HEK293 (cell line): ENCODE data around the gene NOTCH3.

ENCODE experiments used
- CTCF ChIA-PET: fragments of 350-600 bp; formaldehyde crosslinking; extraction: SDS; loops from one replicate; lab custom pipeline; 2021; ENCODE audit warnings: antibody characterized with exemption; lab: Yijun Ruan, JAX
- POLR2A ChIA-PET: fragments of 300-600 bp; formaldehyde crosslinking; extraction: SDS; loops from one replicate; lab custom pipeline; 2020; ENCODE audit warnings: antibody characterized with exemption, inconsistent platforms; lab: Yijun Ruan, JAX
- H3K27ac ChIP-seq: fragments of 200-500 bp; sonication (Bioruptor generic); 2 replicates; pipeline ENCODE4 v1.5.1; 2014; ENCODE audit warnings: low read depth, low read length, control low read depth, inconsistent platforms; ENCODE audit errors: extremely low read depth
- H3K36me3 ChIP-seq, 2 experiments: fragments of 200-500 bp in 1 of 2; sonication (Bioruptor generic) in 1 of 2; 1 replicate in 1 of 2; 2 replicates in 1 of 2; pipeline ENCODE4 v1.5.1; 2014 to 2017; ENCODE audit warnings: inconsistent platforms in 2 of 2, low read length in 2 of 2; ENCODE audit not compliant: control insufficient read depth in 2 of 2, insufficient read depth in 1 of 2
- H3K4me1 ChIP-seq: fragments of 200-500 bp; sonication (Bioruptor generic); 2 replicates; pipeline ENCODE4 v1.5.1; 2014; ENCODE audit warnings: mild to moderate bottlenecking, low read length, inconsistent platforms; ENCODE audit not compliant: control insufficient read depth, insufficient read depth
- H3K4me3 ChIP-seq: 2 replicates; pipeline ENCODE4 v1.5.1; 2011; ENCODE audit warnings: low read depth, mild to moderate bottlenecking, control low read depth, low read length, moderate library complexity
- H3K9me3 ChIP-seq: fragments of 200-500 bp; sonication (Bioruptor generic); 2 replicates; pipeline ENCODE4 v1.5.1; 2014; ENCODE audit warnings: low read depth, low read length, inconsistent platforms; ENCODE audit not compliant: control insufficient read depth, insufficient read depth
- HIC1 ChIP-seq: fragments of 450-650 bp; formaldehyde crosslinking; IDR thresholded peaks from 2 replicates; pipeline ENCODE4 v1.5.1; 2016; ENCODE audit warnings: missing biosample characterization, missing genetic modification characterization
- INSM2 ChIP-seq: fragments of 450-650 bp; formaldehyde crosslinking; IDR thresholded peaks from 2 replicates; pipeline ENCODE4 v1.5.1; 2016; ENCODE audit warnings: missing biosample characterization, missing genetic modification characterization
- ZFP41 ChIP-seq: fragments of 450-650 bp; formaldehyde crosslinking; IDR thresholded peaks from 2 replicates; pipeline ENCODE4 v1.5.1; 2016; ENCODE audit warnings: missing biosample characterization, missing genetic modification characterization, borderline replicate concordance
- ZNF10 ChIP-seq: fragments of 450-650 bp; formaldehyde crosslinking; IDR thresholded peaks from 2 replicates; pipeline ENCODE4 v1.5.1; 2017; ENCODE audit warnings: missing biosample characterization, missing genetic modification characterization
- ZNF155 ChIP-seq: fragments of 450-650 bp; formaldehyde crosslinking; IDR thresholded peaks from 2 replicates; pipeline ENCODE4 v1.5.1; 2016; ENCODE audit warnings: missing biosample characterization, missing genetic modification characterization
- ZNF214 ChIP-seq: fragments of 450-650 bp; formaldehyde crosslinking; IDR thresholded peaks from 2 replicates; pipeline ENCODE4 v1.5.1; 2017; ENCODE audit warnings: missing biosample characterization, mild to moderate bottlenecking, missing genetic modification characterization, borderline replicate concordance
- ZNF26 ChIP-seq: fragments of 450-650 bp; formaldehyde crosslinking; IDR thresholded peaks from 2 replicates; pipeline ENCODE4 v1.5.1; 2016; ENCODE audit warnings: missing biosample characterization, missing genetic modification characterization
- ZNF280D ChIP-seq: fragments of 450-650 bp; formaldehyde crosslinking; IDR thresholded peaks from 2 replicates; pipeline ENCODE4 v1.5.1; 2016; ENCODE audit warnings: missing biosample characterization, missing genetic modification characterization
- ZNF350 ChIP-seq: fragments of 450-650 bp; formaldehyde crosslinking; IDR thresholded peaks from 2 replicates; pipeline ENCODE4 v1.5.0; 2017; ENCODE audit warnings: missing biosample characterization, mild to moderate bottlenecking, missing genetic modification characterization
- ZNF37A ChIP-seq: fragments of 450-650 bp; IDR thresholded peaks from 2 replicates; pipeline ENCODE4 v1.5.1; 2018; ENCODE audit warnings: missing biosample characterization, missing genetic modification characterization
- ZNF544 ChIP-seq: fragments of 450-650 bp; formaldehyde crosslinking; IDR thresholded peaks from 2 replicates; pipeline ENCODE4 v1.5.0; 2017; ENCODE audit warnings: missing biosample characterization, missing genetic modification characterization
- ZNF571 ChIP-seq: fragments of 450-650 bp; formaldehyde crosslinking; IDR thresholded peaks from 2 replicates; pipeline ENCODE4 v1.5.0; 2017; ENCODE audit warnings: missing biosample characterization, missing genetic modification characterization
- ZNF664 ChIP-seq: fragments of 450-650 bp; formaldehyde crosslinking; IDR thresholded peaks from 2 replicates; pipeline ENCODE4 v1.5.1; 2016; ENCODE audit warnings: missing biosample characterization, missing genetic modification characterization
- TF ChIP-seq, protein P1 (sequence below): fragments of 450-650 bp; formaldehyde crosslinking; conservative IDR thresholded peaks from 2 replicates; pipeline ENCODE4 v1.5.1; 2016; ENCODE audit warnings: low read depth, missing biosample characterization, missing genetic modification characterization
- TF ChIP-seq, protein P2 (sequence below): fragments of 450-650 bp; formaldehyde crosslinking; optimal IDR thresholded peaks from 2 replicates; pipeline ENCODE3; 2016; ENCODE audit warnings: missing biosample characterization, mild to moderate bottlenecking, missing genetic modification characterization
- TF ChIP-seq, protein P3 (sequence below): fragments of 450-650 bp; formaldehyde crosslinking; IDR thresholded peaks from 2 replicates; pipeline ENCODE4 v1.5.1; 2017; ENCODE audit warnings: missing biosample characterization, missing genetic modification characterization
- TF ChIP-seq, protein P4 (sequence below): fragments of 450-650 bp; formaldehyde crosslinking; IDR thresholded peaks from 2 replicates; pipeline ENCODE4 v1.5.1; 2017; ENCODE audit warnings: missing biosample characterization, missing genetic modification characterization

The NOTCH3 gene

GRCh38 chr19:15195371-15196334 is 5.1 kb downstream of the NOTCH3 start:
- Histone ChIP-seq H3K9me3 (no peaks in the 10 kb centered on the region), H3K27ac (no peak overlapping the region; the same call in 1 of the 2 replicates), H3K36me3 (peaks cover 0 to 51% of the 10 kb centered on the region in 2 experiments; a peak in 2 of 3 replicates), H3K4me1 (no peaks in the 10 kb centered on the region), H3K4me3 (peak overlapping the region; percentile 39)
- ChIA-PET POLR2A (interaction anchor here (0.6 to 1.1 kb wide), 8 partner anchors 24 to 641 kb away, joined by 3 to 6 read pairs (median 3); partner anchors contain the start of gene AKAP8L), CTCF (interaction anchor here (0.5 to 2.1 kb wide), 8 partner anchors 12 to 360 kb away, joined by 3 to 7 read pairs (median 3); partner anchors contain the start of genes OR7A5 and OR7C1)
- TF ChIP-seq ZNF26 (no peak), ZNF350 (tag by site-specific recombination) (no peak), ZNF544 (no peak), ZNF214 (tag by site-specific recombination) (no peak), INSM2 (tag by site-specific recombination) (peak; percentile 47; the same call in 1 of the 2 replicates), ZNF10 (tag by site-specific recombination) (no peak), HIC1 (no peak), ZFP41 (tag by site-specific recombination) (no peak), ZNF664 (no peak), ZNF155 (tag by site-specific recombination) (no peak), ZNF280D (tag by site-specific recombination) (no peak), ZNF571 (tag by site-specific recombination) (no peak), ZNF37A (tag by site-specific recombination) (no peak)
- TF ChIP-seq, protein P1, sequence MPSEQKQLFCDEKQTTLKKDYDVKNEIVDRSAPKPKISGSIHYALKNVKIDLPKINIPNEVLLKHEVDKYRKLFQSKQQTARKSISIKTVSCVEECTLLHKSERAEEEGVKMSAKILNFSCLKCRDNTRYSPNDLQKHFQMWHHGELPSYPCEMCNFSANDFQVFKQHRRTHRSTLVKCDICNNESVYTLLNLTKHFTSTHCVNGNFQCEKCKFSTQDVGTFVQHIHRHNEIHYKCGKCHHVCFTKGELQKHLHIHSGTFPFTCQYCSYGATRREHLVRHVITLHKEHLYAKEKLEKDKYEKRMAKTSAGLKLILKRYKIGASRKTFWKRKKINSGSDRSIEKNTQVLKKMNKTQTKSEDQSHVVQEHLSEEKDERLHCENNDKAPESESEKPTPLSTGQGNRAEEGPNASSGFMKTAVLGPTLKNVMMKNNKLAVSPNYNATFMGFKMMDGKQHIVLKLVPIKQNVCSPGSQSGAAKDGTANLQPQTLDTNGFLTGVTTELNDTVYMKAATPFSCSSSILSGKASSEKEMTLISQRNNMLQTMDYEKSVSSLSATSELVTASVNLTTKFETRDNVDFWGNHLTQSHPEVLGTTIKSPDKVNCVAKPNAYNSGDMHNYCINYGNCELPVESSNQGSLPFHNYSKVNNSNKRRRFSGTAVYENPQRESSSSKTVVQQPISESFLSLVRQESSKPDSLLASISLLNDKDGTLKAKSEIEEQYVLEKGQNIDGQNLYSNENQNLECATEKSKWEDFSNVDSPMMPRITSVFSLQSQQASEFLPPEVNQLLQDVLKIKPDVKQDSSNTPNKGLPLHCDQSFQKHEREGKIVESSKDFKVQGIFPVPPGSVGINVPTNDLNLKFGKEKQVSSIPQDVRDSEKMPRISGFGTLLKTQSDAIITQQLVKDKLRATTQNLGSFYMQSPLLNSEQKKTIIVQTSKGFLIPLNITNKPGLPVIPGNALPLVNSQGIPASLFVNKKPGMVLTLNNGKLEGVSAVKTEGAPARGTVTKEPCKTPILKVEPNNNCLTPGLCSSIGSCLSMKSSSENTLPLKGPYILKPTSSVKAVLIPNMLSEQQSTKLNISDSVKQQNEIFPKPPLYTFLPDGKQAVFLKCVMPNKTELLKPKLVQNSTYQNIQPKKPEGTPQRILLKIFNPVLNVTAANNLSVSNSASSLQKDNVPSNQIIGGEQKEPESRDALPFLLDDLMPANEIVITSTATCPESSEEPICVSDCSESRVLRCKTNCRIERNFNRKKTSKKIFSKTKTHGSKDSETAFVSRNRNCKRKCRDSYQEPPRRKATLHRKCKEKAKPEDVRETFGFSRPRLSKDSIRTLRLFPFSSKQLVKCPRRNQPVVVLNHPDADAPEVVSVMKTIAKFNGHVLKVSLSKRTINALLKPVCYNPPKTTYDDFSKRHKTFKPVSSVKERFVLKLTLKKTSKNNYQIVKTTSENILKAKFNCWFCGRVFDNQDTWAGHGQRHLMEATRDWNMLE (tag by site-specific recombination), result no peak
- TF ChIP-seq, protein P2, sequence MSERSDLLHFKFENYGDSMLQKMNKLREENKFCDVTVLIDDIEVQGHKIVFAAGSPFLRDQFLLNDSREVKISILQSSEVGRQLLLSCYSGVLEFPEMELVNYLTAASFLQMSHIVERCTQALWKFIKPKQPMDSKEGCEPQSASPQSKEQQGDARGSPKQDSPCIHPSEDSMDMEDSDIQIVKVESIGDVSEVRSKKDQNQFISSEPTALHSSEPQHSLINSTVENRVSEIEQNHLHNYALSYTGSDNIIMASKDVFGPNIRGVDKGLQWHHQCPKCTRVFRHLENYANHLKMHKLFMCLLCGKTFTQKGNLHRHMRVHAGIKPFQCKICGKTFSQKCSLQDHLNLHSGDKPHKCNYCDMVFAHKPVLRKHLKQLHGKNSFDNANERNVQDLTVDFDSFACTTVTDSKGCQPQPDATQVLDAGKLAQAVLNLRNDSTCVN, result peak; percentile 55
- TF ChIP-seq, protein P3, sequence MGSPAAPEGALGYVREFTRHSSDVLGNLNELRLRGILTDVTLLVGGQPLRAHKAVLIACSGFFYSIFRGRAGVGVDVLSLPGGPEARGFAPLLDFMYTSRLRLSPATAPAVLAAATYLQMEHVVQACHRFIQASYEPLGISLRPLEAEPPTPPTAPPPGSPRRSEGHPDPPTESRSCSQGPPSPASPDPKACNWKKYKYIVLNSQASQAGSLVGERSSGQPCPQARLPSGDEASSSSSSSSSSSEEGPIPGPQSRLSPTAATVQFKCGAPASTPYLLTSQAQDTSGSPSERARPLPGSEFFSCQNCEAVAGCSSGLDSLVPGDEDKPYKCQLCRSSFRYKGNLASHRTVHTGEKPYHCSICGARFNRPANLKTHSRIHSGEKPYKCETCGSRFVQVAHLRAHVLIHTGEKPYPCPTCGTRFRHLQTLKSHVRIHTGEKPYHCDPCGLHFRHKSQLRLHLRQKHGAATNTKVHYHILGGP, result no peak
- TF ChIP-seq, protein P4, sequence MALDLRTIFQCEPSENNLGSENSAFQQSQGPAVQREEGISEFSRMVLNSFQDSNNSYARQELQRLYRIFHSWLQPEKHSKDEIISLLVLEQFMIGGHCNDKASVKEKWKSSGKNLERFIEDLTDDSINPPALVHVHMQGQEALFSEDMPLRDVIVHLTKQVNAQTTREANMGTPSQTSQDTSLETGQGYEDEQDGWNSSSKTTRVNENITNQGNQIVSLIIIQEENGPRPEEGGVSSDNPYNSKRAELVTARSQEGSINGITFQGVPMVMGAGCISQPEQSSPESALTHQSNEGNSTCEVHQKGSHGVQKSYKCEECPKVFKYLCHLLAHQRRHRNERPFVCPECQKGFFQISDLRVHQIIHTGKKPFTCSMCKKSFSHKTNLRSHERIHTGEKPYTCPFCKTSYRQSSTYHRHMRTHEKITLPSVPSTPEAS (tag by site-specific recombination), result no peak
